Activated T-cell treated with anti-CD3 and anti-CD28 coated beads, Interleukin-2, amount 50 U/mL, for 24 hours (primary cell): Measurements from ENCODE around the gene SPOCK1.

Experiments
- DNase-seq: peaks from one replicate; pipeline ENCODE4 v3.0.0-alpha.2; 2020
- H3K27ac Mint-ChIP-seq: 2 replicates; pipeline ENCODE4 v1.8.0; 2020; ENCODE audit warnings: mild to moderate bottlenecking, mixed read lengths
- H3K27me3 Mint-ChIP-seq: 2 replicates; pipeline ENCODE4 v1.8.0; 2020; ENCODE audit warnings: mixed read lengths
- H3K36me3 Mint-ChIP-seq: 2 replicates; pipeline ENCODE4 v1.8.0; 2020; ENCODE audit warnings: low read depth, mixed read lengths
- H3K4me1 Mint-ChIP-seq: 2 replicates; pipeline ENCODE4 v1.8.0; 2020; ENCODE audit warnings: low read depth, mixed read lengths
- H3K4me3 Mint-ChIP-seq: 2 replicates; pipeline ENCODE4 v1.8.0; 2020; ENCODE audit warnings: mild to moderate bottlenecking, moderate library complexity, mixed read lengths
- H3K9me3 Mint-ChIP-seq: 2 replicates; pipeline ENCODE4 v1.8.0; 2020; ENCODE audit warnings: mixed read lengths

SPOCK1 gene

GRCh38 chr5:137381555-137381954 is 117.6 kb downstream of the SPOCK1 start:
- Mint-ChIP-seq H3K4me1 (no peaks in the 10 kb centered on the region), H3K4me3 (no peak overlapping the region), H3K9me3 (peaks cover 10% of the 10 kb centered on the region), H3K27me3 (no peaks in the 10 kb centered on the region), H3K27ac (no peak overlapping the region), H3K36me3 (no peaks in the 10 kb centered on the region)
- DNase-seq = no peak

GRCh38 chr5:137379555-137380286 is 119.4 kb downstream of the SPOCK1 start:
- H3K9me3 Mint-ChIP-seq = peaks cover 10% of the 10 kb centered on the region
- DNase-seq = no peak
- no peaks in the 10 kb centered on the region for H3K27me3 Mint-ChIP-seq
- H3K4me3 Mint-ChIP-seq = no peak overlapping the region
- no peak overlapping the region for H3K27ac Mint-ChIP-seq
- no peaks in the 10 kb centered on the region for H3K36me3 Mint-ChIP-seq
- no peaks in the 10 kb centered on the region for H3K4me1 Mint-ChIP-seq

- Mint-ChIP-seq H3K27ac (no peak overlapping the region), H3K36me3 (no peaks in the 10 kb centered on the region), H3K4me3 (no peak overlapping the region), H3K4me1 (no peaks in the 10 kb centered on the region), H3K27me3 (no peaks in the 10 kb centered on the region), H3K9me3 (no peaks in the 10 kb centered on the region)
- no peak for DNase-seq
Observed at GRCh38 chr5:137375741-137376526, 123.2 kb downstream of the SPOCK1 start.

GRCh38 chr5:137374110-137374714 is 124.9 kb downstream of the SPOCK1 start:
- Mint-ChIP-seq H3K27me3 (no peaks in the 10 kb centered on the region), H3K4me1 (no peaks in the 10 kb centered on the region), H3K9me3 (no peaks in the 10 kb centered on the region), H3K27ac (no peak overlapping the region), H3K36me3 (no peaks in the 10 kb centered on the region), H3K4me3 (no peak overlapping the region)
- DNase-seq = no peak

- H3K27me3 Mint-ChIP-seq = no peaks in the 10 kb centered on the region
- no peak overlapping the region for H3K27ac Mint-ChIP-seq
- DNase-seq = no peak
- H3K36me3 Mint-ChIP-seq = no peaks in the 10 kb centered on the region
- H3K4me1 Mint-ChIP-seq = no peaks in the 10 kb centered on the region
- no peaks in the 10 kb centered on the region for H3K9me3 Mint-ChIP-seq
- no peak overlapping the region for H3K4me3 Mint-ChIP-seq
Observed at GRCh38 chr5:137372773-137373160, 126.4 kb downstream of the SPOCK1 start.

GRCh38 chr5:137372016-137372772 is 126.9 kb downstream of the SPOCK1 start:
- no peaks in the 10 kb centered on the region for H3K4me1 Mint-ChIP-seq
- H3K4me3 Mint-ChIP-seq = no peak overlapping the region
- H3K9me3 Mint-ChIP-seq = no peaks in the 10 kb centered on the region
- no peak for DNase-seq
- H3K36me3 Mint-ChIP-seq = no peaks in the 10 kb centered on the region
- H3K27ac Mint-ChIP-seq = no peak overlapping the region
- H3K27me3 Mint-ChIP-seq = no peaks in the 10 kb centered on the region

- no peak for DNase-seq
Observed at GRCh38 chr5:137370096-137371071, 128.7 kb downstream of the SPOCK1 start.

GRCh38 chr5:137368651-137369050 is 130.5 kb downstream of the SPOCK1 start:
- Mint-ChIP-seq H3K4me3 (no peak overlapping the region), H3K27ac (no peak overlapping the region), H3K9me3 (no peaks in the 10 kb centered on the region), H3K36me3 (no peaks in the 10 kb centered on the region), H3K4me1 (no peaks in the 10 kb centered on the region), H3K27me3 (no peaks in the 10 kb centered on the region)
- no peak for DNase-seq

More at GRCh38 chr5:137370096-137371071, 128.7 kb downstream of the SPOCK1 start:
- H3K9me3 Mint-ChIP-seq = no peaks in the 10 kb centered on the region
- H3K27me3 Mint-ChIP-seq = no peaks in the 10 kb centered on the region
- no peaks in the 10 kb centered on the region for H3K4me1 Mint-ChIP-seq
- no peak overlapping the region for H3K4me3 Mint-ChIP-seq
- H3K27ac Mint-ChIP-seq = no peak overlapping the region
- H3K36me3 Mint-ChIP-seq = no peaks in the 10 kb centered on the region

- Mint-ChIP-seq H3K4me1 (no peaks in the 10 kb centered on the region), H3K36me3 (no peaks in the 10 kb centered on the region), H3K4me3 (no peak overlapping the region), H3K27me3 (no peaks in the 10 kb centered on the region), H3K9me3 (no peaks in the 10 kb centered on the region), H3K27ac (no peak overlapping the region)
- no peak for DNase-seq
Observed at GRCh38 chr5:137367951-137368350, 131.2 kb downstream of the SPOCK1 start.

- no peak overlapping the region for H3K4me3 Mint-ChIP-seq
Observed at GRCh38 chr5:137366526-137366925, 132.6 kb downstream of the SPOCK1 start.

GRCh38 chr5:137365126-137365865 is 133.8 kb downstream of the SPOCK1 start:
- Mint-ChIP-seq H3K4me1 (no peaks in the 10 kb centered on the region), H3K9me3 (no peaks in the 10 kb centered on the region), H3K36me3 (no peaks in the 10 kb centered on the region), H3K4me3 (no peak overlapping the region), H3K27me3 (peaks cover 5% of the 10 kb centered on the region), H3K27ac (no peak overlapping the region)
- DNase-seq = no peak

More at GRCh38 chr5:137366526-137366925, 132.6 kb downstream of the SPOCK1 start:
- H3K27ac Mint-ChIP-seq = no peak overlapping the region
- H3K4me1 Mint-ChIP-seq = no peaks in the 10 kb centered on the region
- H3K9me3 Mint-ChIP-seq = no peaks in the 10 kb centered on the region
- no peaks in the 10 kb centered on the region for H3K36me3 Mint-ChIP-seq
- no peak for DNase-seq
- no peaks in the 10 kb centered on the region for H3K27me3 Mint-ChIP-seq

- H3K4me1 Mint-ChIP-seq = no peaks in the 10 kb centered on the region
- no peak for DNase-seq
- no peaks in the 10 kb centered on the region for H3K9me3 Mint-ChIP-seq
- H3K27me3 Mint-ChIP-seq = peaks cover 21% of the 10 kb centered on the region
- no peak overlapping the region for H3K27ac Mint-ChIP-seq
- no peak overlapping the region for H3K4me3 Mint-ChIP-seq
- no peaks in the 10 kb centered on the region for H3K36me3 Mint-ChIP-seq
Observed at GRCh38 chr5:137361280-137361679, 137.8 kb downstream of the SPOCK1 start.

GRCh38 chr5:137360607-137361006 is 138.5 kb downstream of the SPOCK1 start:
- H3K36me3 Mint-ChIP-seq = no peaks in the 10 kb centered on the region

More at GRCh38 chr5:137360607-137361006, 138.5 kb downstream of the SPOCK1 start:
- Mint-ChIP-seq H3K9me3 (no peaks in the 10 kb centered on the region), H3K4me3 (no peak overlapping the region), H3K27me3 (peaks cover 28% of the 10 kb centered on the region), H3K4me1 (no peaks in the 10 kb centered on the region), H3K27ac (no peak overlapping the region)
- DNase-seq = no peak
